ENCODE results near the gene TRIM50. TPM values are rescaled to one million over a fixed set of nuclear protein-coding genes. Genes with fewer than 3 reads are reported as not detected.

Gene TRIM50
- total RNA-seq, 1 experiment from 2014 or later: not detected

- ChIA-PET POLR2A (ENCODE audit: unreplicated experiment) (no interaction called here), CTCF (no interaction called here)
- no TSS peak for BruUV-seq (replicated peaks)
- Histone ChIP-seq H3F3A (ENCODE audit: insufficient read depth, low read depth) (no peaks in the 10 kb centered on the region), H4K20me1 (ENCODE audit: insufficient read depth) (no peaks in the 10 kb centered on the region), H3K9me3 (ENCODE audit: insufficient read depth, low read depth) (no peaks in the 10 kb centered on the region), H3K27ac (no peak overlapping the region), H3K9me2 (ENCODE audit: insufficient read depth) (no peaks in the 10 kb centered on the region), H3K4me3 (no peak overlapping the region), H3K27me3 (ENCODE audit: insufficient read depth, low read depth) (no peaks in the 10 kb centered on the region; the same call in 1 of the 2 replicates), H3K4me2 (no peak overlapping the region), H3K79me2 (ENCODE audit: low read depth) (no peaks in the 10 kb centered on the region), H3K36me3 (ENCODE audit: low read depth) (no peaks in the 10 kb centered on the region), H2AFZ (no peak overlapping the region), H3K4me1 (replicated peaks; ENCODE audit: insufficient read depth) (no peaks in the 10 kb centered on the region)
- DNase-seq: no peak
- intact Hi-C loops (cut with micrococcal nuclease; ENCODE audit: unreplicated experiment): no loop called here
- TF ChIP-seq, protein P1, sequence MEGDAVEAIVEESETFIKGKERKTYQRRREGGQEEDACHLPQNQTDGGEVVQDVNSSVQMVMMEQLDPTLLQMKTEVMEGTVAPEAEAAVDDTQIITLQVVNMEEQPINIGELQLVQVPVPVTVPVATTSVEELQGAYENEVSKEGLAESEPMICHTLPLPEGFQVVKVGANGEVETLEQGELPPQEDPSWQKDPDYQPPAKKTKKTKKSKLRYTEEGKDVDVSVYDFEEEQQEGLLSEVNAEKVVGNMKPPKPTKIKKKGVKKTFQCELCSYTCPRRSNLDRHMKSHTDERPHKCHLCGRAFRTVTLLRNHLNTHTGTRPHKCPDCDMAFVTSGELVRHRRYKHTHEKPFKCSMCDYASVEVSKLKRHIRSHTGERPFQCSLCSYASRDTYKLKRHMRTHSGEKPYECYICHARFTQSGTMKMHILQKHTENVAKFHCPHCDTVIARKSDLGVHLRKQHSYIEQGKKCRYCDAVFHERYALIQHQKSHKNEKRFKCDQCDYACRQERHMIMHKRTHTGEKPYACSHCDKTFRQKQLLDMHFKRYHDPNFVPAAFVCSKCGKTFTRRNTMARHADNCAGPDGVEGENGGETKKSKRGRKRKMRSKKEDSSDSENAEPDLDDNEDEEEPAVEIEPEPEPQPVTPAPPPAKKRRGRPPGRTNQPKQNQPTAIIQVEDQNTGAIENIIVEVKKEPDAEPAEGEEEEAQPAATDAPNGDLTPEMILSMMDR (conservative IDR thresholded peaks at IDR 0.05): no peak
- TF ChIP-seq EZH2 (IDR thresholded peaks at IDR 0.05; ENCODE audit: low read depth): no peak
These were observed 41.7 kb upstream of the TRIM50 start for GRCh38 chr7:73369622-73370021.

DNA sequence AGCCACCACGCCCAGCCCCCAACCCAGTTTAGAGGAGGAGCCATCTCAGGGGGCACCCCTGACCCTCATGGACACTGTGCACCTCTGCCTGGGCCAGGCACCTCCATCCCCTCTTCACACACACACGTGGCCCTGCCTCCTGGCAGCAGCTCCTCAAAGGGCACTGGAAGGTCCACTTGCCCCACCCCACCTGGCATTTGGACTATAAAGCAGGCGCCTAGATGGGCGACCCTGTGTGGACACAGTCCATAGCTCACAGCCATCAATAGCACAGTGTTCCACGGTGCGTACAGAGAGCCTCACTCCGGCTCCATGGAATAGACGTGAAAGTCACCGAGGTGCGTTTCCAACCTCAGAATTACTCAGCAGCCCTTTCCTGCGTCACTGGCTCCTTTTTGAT is 41.1 kb upstream of the TRIM50 start:
- no peak for DNase-seq
- Histone ChIP-seq H2AFZ (no peak overlapping the region), H4K20me1 (ENCODE audit: insufficient read depth) (no peaks in the 10 kb centered on the region), H3K27ac (no peak overlapping the region), H3K4me3 (no peak overlapping the region), H3K9me2 (ENCODE audit: insufficient read depth) (no peaks in the 10 kb centered on the region), H3K9me3 (ENCODE audit: insufficient read depth, low read depth) (no peaks in the 10 kb centered on the region), H3K4me1 (replicated peaks; ENCODE audit: insufficient read depth) (no peaks in the 10 kb centered on the region), H3K79me2 (ENCODE audit: low read depth) (no peaks in the 10 kb centered on the region), H3F3A (ENCODE audit: insufficient read depth, low read depth) (no peaks in the 10 kb centered on the region), H3K27me3 (ENCODE audit: insufficient read depth, low read depth) (peaks cover 5% of the 10 kb centered on the region; the same call in 1 of the 2 replicates), H3K36me3 (ENCODE audit: low read depth) (no peaks in the 10 kb centered on the region), H3K4me2 (no peak overlapping the region)
- intact Hi-C loops (cut with micrococcal nuclease; ENCODE audit: unreplicated experiment): no loop called here
- ChIA-PET POLR2A (ENCODE audit: unreplicated experiment) (no interaction called here), CTCF (no interaction called here)
- no TSS peak for BruUV-seq (replicated peaks)
- TF ChIP-seq, protein P1 (conservative IDR thresholded peaks at IDR 0.05): no peak
- TF ChIP-seq EZH2 (IDR thresholded peaks at IDR 0.05; ENCODE audit: low read depth): no peak

DNA sequence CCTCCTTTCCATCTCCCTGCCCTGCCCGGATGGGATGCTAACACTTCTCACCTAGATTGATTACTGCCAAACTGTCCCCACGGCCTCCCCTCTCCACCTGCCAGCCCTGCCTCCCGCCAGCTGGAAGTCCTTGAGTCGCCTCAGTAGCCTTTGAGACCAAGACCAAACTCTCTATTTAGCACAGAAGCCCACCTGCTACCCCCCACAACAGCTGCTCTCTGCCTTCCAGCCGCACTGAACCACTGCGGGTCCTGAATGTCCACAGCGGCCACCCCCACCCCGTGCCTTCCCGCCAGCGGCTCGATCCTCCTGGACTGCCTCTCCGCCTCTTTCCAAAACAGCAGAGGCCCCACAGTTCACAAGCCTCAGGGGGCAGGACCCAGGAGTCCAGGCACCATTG is 39.1 kb upstream of the TRIM50 start:
- Histone ChIP-seq H3K27me3 (ENCODE audit: insufficient read depth, low read depth) (peaks cover 16% of the 10 kb centered on the region), H3K36me3 (ENCODE audit: low read depth) (no peaks in the 10 kb centered on the region), H3K79me2 (ENCODE audit: low read depth) (no peaks in the 10 kb centered on the region), H2AFZ (no peak overlapping the region), H3F3A (ENCODE audit: insufficient read depth, low read depth) (no peaks in the 10 kb centered on the region), H3K27ac (no peak overlapping the region), H3K4me2 (no peak overlapping the region), H3K9me2 (ENCODE audit: insufficient read depth) (no peaks in the 10 kb centered on the region), H4K20me1 (ENCODE audit: insufficient read depth) (no peaks in the 10 kb centered on the region), H3K9me3 (ENCODE audit: insufficient read depth, low read depth) (no peaks in the 10 kb centered on the region), H3K4me3 (no peak overlapping the region), H3K4me1 (replicated peaks; ENCODE audit: insufficient read depth) (no peaks in the 10 kb centered on the region)
- intact Hi-C loops (cut with micrococcal nuclease; ENCODE audit: unreplicated experiment): no loop called here
- ChIA-PET POLR2A (ENCODE audit: unreplicated experiment) (no interaction called here), CTCF (interaction anchor here (0.7 kb wide), 1 partner anchor 65 kb away, joined by 3 read pairs; no protein-coding TSS in a partner anchor)
- no TSS peak for BruUV-seq (replicated peaks)
- no peak for DNase-seq
- TF ChIP-seq EZH2 (IDR thresholded peaks at IDR 0.05; ENCODE audit: low read depth): no peak
- TF ChIP-seq, protein P1 (conservative IDR thresholded peaks at IDR 0.05): no peak

Data from PC-9 (cell line).